RWPE1 (cell line): ENCODE results near the gene TMEM43.

Experiments
- CTCF ChIA-PET: fragments of 350-600 bp; sonication (Branson Sonifier 250); formaldehyde crosslinking; extraction: SDS; loops from one replicate; lab custom pipeline; 2021; lab: Yijun Ruan, JAX
- POLR2A ChIA-PET: fragments of 400-600 bp; formaldehyde crosslinking; extraction: SDS; loops from one replicate; lab custom pipeline; 2020; ENCODE audit warnings: antibody characterized with exemption; ENCODE audit not compliant: low non-redundant PET; lab: Yijun Ruan, JAX
- DNase-seq: peaks from one replicate; pipeline ENCODE4 v3.0.0; 2012; ENCODE audit warnings: low spot score
- H3K27ac ChIP-seq: fragments of 450-650 bp; 2 replicates; pipeline ENCODE4 v1.5.1; 2017
- CTCF ChIP-seq: fragments of 450-650 bp; conservative IDR thresholded peaks from 2 replicates; pipeline ENCODE4 v1.5.1; 2017; ENCODE audit warnings: low read depth, mild to moderate bottlenecking

TMEM43 gene

GRCh38 chr3:14122301-14122700 is 2.6 kb upstream of the TMEM43 start:
- ChIA-PET POLR2A (no interaction called here), CTCF (interaction anchor here (0.6 kb wide), 1 partner anchor 621 kb away, joined by 3 read pairs; no protein-coding TSS in a partner anchor)
- H3K27ac ChIP-seq, result no peak overlapping the region
- no peak for TF ChIP-seq CTCF
- no peak for DNase-seq

GRCh38 chr3:14123308-14124222 is 1.3 kb upstream of the TMEM43 start:
- POLR2A ChIA-PET, result no interaction called here
- peak overlapping the region; percentile 98 for H3K27ac ChIP-seq
- CTCF ChIA-PET, result no interaction called here
- TF ChIP-seq CTCF, result no peak; the same call in 1 of the 2 replicates
- DNase-seq, result no peak

- POLR2A ChIA-PET, result interaction anchor here (0.8 to 0.9 kb wide), 2 partner anchors 12 to 17 kb away, joined by 3 read pairs; no protein-coding TSS in a partner anchor
- TF ChIP-seq CTCF, result no peak
- CTCF ChIA-PET, result interaction anchor here (1.4 kb wide), 1 partner anchor 228 kb away, joined by 6 read pairs; no protein-coding TSS in a partner anchor
- H3K27ac ChIP-seq, result peak overlapping the region; percentile 98
- peak; percentile 46 for DNase-seq
Measured at GRCh38 chr3:14124223-14124614, 633 bp upstream of the TMEM43 start.

- TF ChIP-seq CTCF, result no peak
- ChIA-PET POLR2A (interaction anchor here (0.9 kb wide), 1 partner anchor 16 kb away, joined by 3 read pairs; no protein-coding TSS in a partner anchor), CTCF (interaction anchor here (0.5 to 1.4 kb wide), 5 partner anchors 25 to 229 kb away, joined by 3 to 6 read pairs (median 3); no protein-coding TSS in a partner anchor)
- H3K27ac ChIP-seq, result peak overlapping the region; percentile 98
- DNase-seq, result peak; percentile 82
Measured at GRCh38 chr3:14125193-14126016, 553 bp downstream of the TMEM43 start.

GRCh38 chr3:14126017-14126886 is 1.4 kb downstream of the TMEM43 start:
- no peak for DNase-seq
- POLR2A ChIA-PET, result no interaction called here
- CTCF ChIA-PET, result interaction anchor here (0.5 to 0.7 kb wide), 4 partner anchors 26 to 105 kb away, joined by 3 read pairs; no protein-coding TSS in a partner anchor
- TF ChIP-seq CTCF, result no peak
- H3K27ac ChIP-seq, result peak overlapping the region; percentile 98
